BLaER1 treated with 17β-estradiol and CSF1 and Interleukin-3, amounts not matched to agents 10 nM and 100 nM (cell line): ENCODE measurements around the gene PRMT5.

Experiments
- H3K27ac ChIP-seq, 11 experiments: shearing (Covaris generic); formaldehyde crosslinking; 2 replicates each; pipeline ENCODE4 v1.8.1; 2022
- H3K27me3 ChIP-seq, 11 experiments: shearing (Covaris generic); formaldehyde crosslinking; 2 replicates each; pipeline ENCODE4 v1.8.1; 2022
- H3K36me3 ChIP-seq, 11 experiments: shearing (Covaris generic); formaldehyde crosslinking; 2 replicates each; pipeline ENCODE4 v1.8.1; 2022
- H3K4me1 ChIP-seq, 10 experiments: shearing (Covaris generic); formaldehyde crosslinking; 2 replicates each; pipeline ENCODE4 v1.8.1; 2022
- H3K4me2 ChIP-seq, 11 experiments: shearing (Covaris generic); formaldehyde crosslinking; 2 replicates each; pipeline ENCODE4 v1.8.1; 2022
- H3K4me3 ChIP-seq, 10 experiments: shearing (Covaris generic); formaldehyde crosslinking; 2 replicates each; pipeline ENCODE4 v1.8.1; 2022
- H3K9ac ChIP-seq, 11 experiments: shearing (Covaris generic); formaldehyde crosslinking; 2 replicates each; pipeline ENCODE4 v1.8.1; 2022
- H3K9me3 ChIP-seq, 11 experiments: shearing (Covaris generic); formaldehyde crosslinking; replicated peaks in 1 of 11; 2 replicates each; pipeline ENCODE4 v1.8.1; 2022
- H4K20me1 ChIP-seq, 11 experiments: shearing (Covaris generic); formaldehyde crosslinking; 2 replicates each; pipeline ENCODE4 v1.8.1; 2022
- Cebpa-rat ChIP-seq, 11 experiments: shearing (Covaris generic); IDR thresholded peaks; 2 replicates each; pipeline ENCODE4 v1.8.1; 2022

PRMT5 gene

DNA sequence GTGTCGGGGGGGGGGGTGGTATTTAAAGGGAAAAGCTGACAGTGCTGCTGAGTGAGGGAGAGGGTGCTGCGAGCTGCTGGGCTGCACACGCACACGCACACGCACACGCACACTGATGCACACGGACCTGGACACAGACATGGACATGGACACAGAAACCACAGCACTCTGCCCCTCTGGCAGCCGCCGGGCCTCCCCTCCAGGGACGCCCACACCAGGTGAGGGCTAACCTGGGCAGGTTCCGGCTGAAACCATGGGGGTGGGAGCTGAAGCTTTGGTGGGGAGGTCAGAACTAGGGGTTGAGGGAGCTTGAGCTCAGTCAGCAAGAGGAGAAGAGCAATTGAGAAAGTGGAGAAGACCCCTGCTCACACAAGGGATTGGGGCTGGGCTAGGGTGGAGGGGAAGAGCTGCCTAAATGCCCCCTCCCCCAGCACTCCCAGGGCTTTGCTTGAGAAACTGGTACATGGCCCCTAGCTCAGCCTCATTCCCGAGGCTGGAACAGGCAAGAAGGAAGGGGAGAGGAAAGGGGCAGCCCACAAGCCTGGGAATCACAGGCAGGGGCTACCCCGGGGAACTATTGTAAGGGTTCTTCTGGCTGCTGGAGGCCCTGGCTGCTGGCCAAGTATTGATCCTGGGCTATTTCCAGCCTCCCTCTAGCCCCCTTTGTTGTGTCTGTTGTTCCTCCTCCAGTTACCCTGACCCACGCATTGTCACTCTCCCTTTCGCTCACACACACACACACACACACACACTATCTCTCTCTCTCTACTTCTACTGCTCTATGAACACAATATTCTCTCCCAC, 45.8 kb downstream of the PRMT5 start, which contains the start of gene REM2:
TSS of gene REM2 (plus strand) at position 50 of the 804 bp plus-strand sequence. CDS start at position 116, 66 bp downstream.
- H3K9me3 ChIP-seq = no peaks in the 10 kb centered on the region
- H4K20me1 ChIP-seq = peaks cover 0 to 16% (median 0%) of the 10 kb centered on the region in 11 experiments; a peak in 5 of 22 replicates
- H3K4me1 ChIP-seq = peaks cover 55 to 74% (median 67%) of the 10 kb centered on the region in 10 experiments
- peaks cover 1 to 19% (median 14%) of the 10 kb centered on the region in 11 experiments for H3K36me3 ChIP-seq
- peak within 1 kb of the TSS in 7 of 11 experiments; percentile 5 to 41 (median 23); a peak in 5 of 22 replicates for H3K9ac ChIP-seq
- no peak within 1 kb of the TSS for H3K4me3 ChIP-seq
- H3K27ac ChIP-seq = no peak within 1 kb of the TSS
- peaks cover 0 to 14% (median 0%) of the 10 kb centered on the region in 11 experiments; a peak in 8 of 22 replicates for H3K27me3 ChIP-seq
- peak within 1 kb of the TSS; percentile 25 to 91 (median 72) for H3K4me2 ChIP-seq
- no peak for TF ChIP-seq Cebpa-rat (IDR thresholded peaks at IDR 0.05)

DNA sequence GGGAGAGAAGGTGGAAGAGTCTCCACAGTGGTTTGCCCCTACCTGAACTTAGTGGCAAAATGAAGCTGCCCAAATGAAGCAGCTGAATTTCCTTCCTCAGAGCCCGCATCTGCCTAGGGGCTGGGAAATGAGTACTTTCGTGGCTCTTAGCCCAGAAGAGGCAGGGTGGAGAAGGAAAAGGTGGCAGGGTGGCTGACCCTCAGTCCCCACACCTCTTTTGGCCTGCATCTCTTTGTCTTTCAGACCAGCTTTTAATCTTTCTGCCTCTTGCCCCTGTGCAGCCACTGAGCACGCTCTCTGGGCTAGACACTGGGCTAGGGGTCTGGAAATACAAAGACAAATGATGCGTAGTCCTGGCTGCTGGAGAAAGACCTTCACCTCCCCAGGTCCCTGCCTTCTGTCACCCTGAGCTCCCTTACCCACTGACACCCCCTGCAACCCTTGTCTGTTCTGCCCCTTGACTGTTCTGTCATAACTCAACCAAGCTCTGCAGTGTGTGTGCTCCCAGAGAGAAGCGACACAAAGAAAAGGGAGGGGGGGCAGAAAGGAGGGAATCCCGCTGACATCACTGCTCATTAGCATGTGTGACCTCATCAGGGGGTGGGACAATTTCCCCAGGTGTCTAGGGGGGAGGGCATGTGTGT, 46.5 kb downstream of the PRMT5 start:
- no peak for TF ChIP-seq Cebpa-rat (IDR thresholded peaks at IDR 0.05)
- H3K27me3 ChIP-seq = peaks cover 0 to 14% (median 0%) of the 10 kb centered on the region in 11 experiments; a peak in 8 of 22 replicates

DNA sequence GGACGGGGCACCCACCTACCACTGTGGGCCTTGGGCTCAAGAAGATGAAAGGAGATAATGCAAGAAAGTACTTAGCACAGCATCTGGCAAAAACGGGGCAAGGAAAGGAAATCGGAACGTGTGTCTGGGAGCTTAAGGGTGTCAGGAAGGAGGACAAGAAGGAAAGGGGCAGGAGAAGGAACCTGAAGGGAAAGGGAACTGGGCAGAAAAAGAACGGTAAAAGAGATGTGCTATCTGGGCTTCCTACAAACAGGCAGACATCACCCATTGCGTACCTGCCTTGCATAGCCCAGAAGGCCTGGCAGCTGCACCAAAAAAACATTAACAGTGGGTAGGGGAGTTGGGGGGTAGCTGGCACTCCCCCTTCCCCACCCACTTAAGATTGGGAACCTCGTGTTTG, 47.1 kb downstream of the PRMT5 start:
- 0 out of 22 replicates have a peak overlapping the region, but pooled peaks of 2 of the 11 experiments have one; percentile 5 to 29 for H3K9ac ChIP-seq
- TF ChIP-seq Cebpa-rat (IDR thresholded peaks at IDR 0.05) = no peak
- no peak overlapping the region for H3K4me3 ChIP-seq
- peak overlapping the region in 10 of 11 experiments; percentile 0 to 87 (median 48); a peak in 19 of 22 replicates for H3K4me2 ChIP-seq
- H3K27ac ChIP-seq = no peak overlapping the region
- H3K27me3 ChIP-seq = peaks cover 0 to 14% (median 0%) of the 10 kb centered on the region in 11 experiments; a peak in 8 of 22 replicates
- H3K36me3 ChIP-seq = peaks cover 14 to 32% (median 27%) of the 10 kb centered on the region in 11 experiments
- H3K9me3 ChIP-seq = no peaks in the 10 kb centered on the region
- peaks cover 42 to 62% (median 53%) of the 10 kb centered on the region in 10 experiments for H3K4me1 ChIP-seq
- peaks cover 0 to 29% (median 0%) of the 10 kb centered on the region in 11 experiments; a peak in 6 of 22 replicates for H4K20me1 ChIP-seq

More for the DNA sequence above, 46.5 kb downstream of the PRMT5 start:
- Histone ChIP-seq H4K20me1 (peaks cover 0 to 23% (median 0%) of the 10 kb centered on the region in 11 experiments; a peak in 5 of 22 replicates), H3K4me2 (peak overlapping the region in 10 of 11 experiments; percentile 0 to 87 (median 48); a peak in 19 of 22 replicates), H3K4me1 (peaks cover 48 to 68% (median 59%) of the 10 kb centered on the region in 10 experiments), H3K4me3 (no peak overlapping the region), H3K9me3 (no peaks in the 10 kb centered on the region), H3K9ac (peak overlapping the region in 5 of 11 experiments; percentile 5 to 30 (median 25); a peak in 3 of 22 replicates), H3K27ac (no peak overlapping the region), H3K36me3 (peaks cover 8 to 26% (median 21%) of the 10 kb centered on the region in 11 experiments)

DNA sequence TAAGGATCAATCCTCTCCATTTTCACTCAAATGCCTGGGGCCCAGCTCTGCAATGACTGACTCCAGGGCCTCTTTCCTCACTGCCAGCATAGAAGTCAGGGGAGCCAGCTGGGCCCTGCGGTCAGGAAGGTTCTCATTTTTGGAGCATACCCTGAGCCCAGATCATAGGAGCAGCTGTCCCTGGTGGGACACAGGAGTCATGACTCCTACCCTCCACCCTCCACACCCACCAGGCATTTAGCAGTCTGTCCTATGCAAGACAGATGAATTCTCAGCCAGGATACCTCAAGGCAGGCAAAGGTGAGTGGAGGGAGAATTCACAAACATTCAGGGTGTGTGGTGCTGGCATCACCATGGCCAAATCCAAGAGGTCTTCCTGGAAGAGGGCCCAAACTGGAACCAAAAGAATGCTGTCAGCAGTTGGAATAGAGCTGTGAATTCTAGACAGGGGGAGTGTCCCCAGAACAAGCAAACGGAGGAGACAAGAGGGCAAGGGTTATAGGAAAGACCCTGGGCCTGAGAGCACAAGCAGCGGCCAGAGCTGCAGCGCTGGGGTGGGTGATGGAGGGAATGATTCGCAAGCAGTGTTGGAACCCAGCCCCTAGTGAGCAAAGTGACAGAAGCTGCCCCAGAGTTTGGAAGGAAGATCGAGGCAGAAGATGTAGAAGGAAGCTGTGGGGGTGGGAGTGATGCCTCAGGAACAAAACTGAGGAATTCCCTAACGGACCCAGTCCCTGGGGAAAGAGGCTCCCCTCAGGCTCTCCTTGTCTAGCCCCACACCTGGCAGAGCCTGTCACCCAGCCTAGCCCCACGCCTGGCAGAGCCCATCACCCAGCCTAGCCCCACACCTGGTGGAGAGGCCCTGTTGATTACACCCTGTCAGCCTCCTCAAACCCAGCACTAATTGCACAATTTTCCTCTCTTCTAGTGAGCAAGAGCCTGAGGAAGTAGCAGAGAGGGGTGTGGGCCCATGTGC, 50.6 kb downstream of the PRMT5 start:
- Histone ChIP-seq H3K4me1 (peaks cover 21 to 34% (median 25%) of the 10 kb centered on the region in 10 experiments), H4K20me1 (peaks cover 0 to 57% (median 0%) of the 10 kb centered on the region in 11 experiments; a peak in 11 of 22 replicates), H3K36me3 (peaks cover 49 to 67% (median 62%) of the 10 kb centered on the region in 11 experiments), H3K9me3 (no peaks in the 10 kb centered on the region), H3K27me3 (no peaks in the 10 kb centered on the region), H3K4me2 (no peak overlapping the region; a peak in 2 of 22 replicates), H3K9ac (peak overlapping the region in 1 of 11 experiments; percentile 9; a peak in 1 of 22 replicates), H3K27ac (no peak overlapping the region), H3K4me3 (no peak overlapping the region)
- no peak for TF ChIP-seq Cebpa-rat (IDR thresholded peaks at IDR 0.05)

DNA sequence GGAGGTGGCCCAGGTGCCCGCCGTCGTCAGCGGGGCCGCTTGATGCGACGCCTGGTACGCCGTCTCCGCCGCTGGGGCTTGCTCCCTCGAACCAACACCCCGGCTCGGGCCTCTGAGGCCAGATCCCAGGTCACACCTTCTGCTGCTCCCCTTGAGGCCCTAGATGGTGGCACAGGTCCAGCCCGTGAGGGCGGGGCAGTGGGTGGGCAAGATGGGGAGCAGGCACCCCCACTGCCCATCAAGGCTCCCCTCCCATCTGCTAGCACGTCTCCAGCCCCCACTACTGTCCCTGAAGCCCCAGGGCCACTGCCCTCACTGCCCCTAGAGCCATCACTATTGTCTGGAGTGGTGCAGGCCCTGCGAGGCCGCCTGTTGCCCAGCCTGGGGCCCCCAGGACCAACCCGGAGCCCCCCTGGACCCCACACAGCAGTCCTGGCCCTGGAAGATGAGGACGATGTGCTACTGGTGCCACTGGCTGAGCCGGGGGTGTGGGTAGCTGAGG, 52.1 kb downstream of the PRMT5 start:
- Histone ChIP-seq H4K20me1 (peaks cover 0 to 67% (median 7%) of the 10 kb centered on the region in 11 experiments; a peak in 12 of 22 replicates), H3K27ac (no peak overlapping the region), H3K9ac (no peak overlapping the region), H3K4me3 (no peak overlapping the region), H3K4me2 (no peak overlapping the region), H3K36me3 (peaks cover 52 to 70% (median 65%) of the 10 kb centered on the region in 11 experiments), H3K4me1 (peaks cover 17 to 29% (median 21%) of the 10 kb centered on the region in 10 experiments), H3K27me3 (no peaks in the 10 kb centered on the region), H3K9me3 (no peaks in the 10 kb centered on the region)
- no peak for TF ChIP-seq Cebpa-rat (IDR thresholded peaks at IDR 0.05)

DNA sequence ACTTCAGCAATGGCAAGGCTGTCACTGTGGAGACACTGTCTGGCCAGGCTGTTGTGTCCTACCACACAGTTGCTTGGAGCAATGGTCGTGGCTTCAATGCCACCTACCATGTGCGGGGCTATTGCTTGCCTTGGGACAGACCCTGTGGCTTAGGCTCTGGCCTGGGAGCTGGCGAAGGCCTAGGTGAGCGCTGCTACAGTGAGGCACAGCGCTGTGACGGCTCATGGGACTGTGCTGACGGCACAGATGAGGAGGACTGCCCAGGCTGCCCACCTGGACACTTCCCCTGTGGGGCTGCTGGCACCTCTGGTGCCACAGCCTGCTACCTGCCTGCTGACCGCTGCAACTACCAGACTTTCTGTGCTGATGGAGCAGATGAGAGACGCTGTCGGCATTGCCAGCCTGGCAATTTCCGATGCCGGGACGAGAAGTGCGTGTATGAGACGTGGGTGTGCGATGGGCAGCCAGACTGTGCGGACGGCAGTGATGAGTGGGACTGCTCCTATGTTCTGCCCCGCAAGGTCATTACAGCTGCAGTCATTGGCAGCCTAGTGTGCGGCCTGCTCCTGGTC, 53.3 kb downstream of the PRMT5 start:
- H3K4me1 ChIP-seq = peaks cover 13 to 27% (median 18%) of the 10 kb centered on the region in 10 experiments
- no peak overlapping the region for H3K27ac ChIP-seq
- H4K20me1 ChIP-seq = peaks cover 0 to 67% (median 7%) of the 10 kb centered on the region in 11 experiments; a peak in 12 of 22 replicates
- H3K4me2 ChIP-seq = no peak overlapping the region
- no peaks in the 10 kb centered on the region for H3K9me3 ChIP-seq
- no peak overlapping the region for H3K4me3 ChIP-seq
- no peak overlapping the region for H3K9ac ChIP-seq
- TF ChIP-seq Cebpa-rat (IDR thresholded peaks at IDR 0.05) = no peak
- peaks cover 52 to 70% (median 65%) of the 10 kb centered on the region in 11 experiments for H3K36me3 ChIP-seq
- H3K27me3 ChIP-seq = no peaks in the 10 kb centered on the region

DNA sequence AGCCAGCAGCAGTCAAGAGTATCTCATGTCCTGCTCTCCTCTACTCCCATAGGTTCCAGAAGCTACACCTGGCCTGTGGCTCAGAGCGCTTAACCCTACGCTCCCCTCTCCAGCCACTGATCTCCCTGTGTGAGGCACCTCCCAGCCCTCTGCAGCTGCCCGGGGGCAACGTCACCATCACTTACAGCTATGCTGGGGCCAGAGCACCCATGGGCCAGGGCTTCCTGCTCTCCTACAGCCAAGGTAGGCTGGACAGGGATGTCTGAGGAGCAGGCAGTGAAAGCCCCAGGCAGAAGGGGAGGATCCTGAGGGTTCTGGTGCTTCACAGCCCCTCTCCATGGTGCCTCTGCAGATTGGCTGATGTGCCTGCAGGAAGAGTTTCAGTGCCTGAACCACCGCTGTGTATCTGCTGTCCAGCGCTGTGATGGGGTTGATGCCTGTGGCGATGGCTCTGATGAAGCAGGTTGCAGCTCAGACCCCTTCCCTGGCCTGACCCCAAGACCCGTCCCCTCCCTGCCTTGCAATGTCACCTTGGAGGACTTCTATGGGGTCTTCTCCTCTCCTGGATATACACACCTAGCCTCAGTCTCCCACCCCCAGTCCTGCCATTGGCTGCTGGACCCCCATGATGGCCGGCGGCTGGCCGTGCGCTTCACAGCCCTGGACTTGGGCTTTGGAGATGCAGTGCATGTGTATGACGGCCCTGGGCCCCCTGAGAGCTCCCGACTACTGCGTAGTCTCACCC, 54.0 kb downstream of the PRMT5 start:
- H3K4me1 ChIP-seq = peaks cover 20 to 33% (median 25%) of the 10 kb centered on the region in 10 experiments
- H3K9me3 ChIP-seq = no peaks in the 10 kb centered on the region
- no peak for TF ChIP-seq Cebpa-rat (IDR thresholded peaks at IDR 0.05)
- no peaks in the 10 kb centered on the region for H3K27me3 ChIP-seq
- H3K4me3 ChIP-seq = no peak overlapping the region
- no peak overlapping the region for H3K4me2 ChIP-seq
- H3K9ac ChIP-seq = no peak overlapping the region
- peaks cover 0 to 67% (median 7%) of the 10 kb centered on the region in 11 experiments; a peak in 12 of 22 replicates for H4K20me1 ChIP-seq
- H3K27ac ChIP-seq = no peak overlapping the region
- H3K36me3 ChIP-seq = peaks cover 52 to 70% (median 65%) of the 10 kb centered on the region in 11 experiments
